Thymus (tissue), 11 donors: ENCODE measurements around the gene KIT. TPM values are rescaled to one million over a fixed set of nuclear protein-coding genes. Genes with fewer than 3 reads are reported as not detected.

ENCODE experiments used
- DNase-seq, 9 donors: peaks; one replicate each; pipeline ENCODE4 v3.0.0-alpha.2; 2013; ENCODE audit warnings: low spot score in 9 of 9, low read depth in 6 of 9, missing footprints in 1 of 9
- H3K27ac ChIP-seq, 2 donors: one replicate each; pipeline ENCODE4 v1.5.1; 2013; ENCODE audit warnings: control low read depth in 1 of 2, low read depth in 1 of 2, low read length in 1 of 2, mild to moderate bottlenecking in 1 of 2, moderate library complexity in 1 of 2
- H3K27me3 ChIP-seq, 2 donors: one replicate each; pipeline ENCODE4 v1.5.1; 2013; ENCODE audit warnings: low read length in 1 of 2; ENCODE audit not compliant: control insufficient read depth in 2 of 2, insufficient read depth in 1 of 2
- H3K36me3 ChIP-seq, 2 donors: one replicate each; pipeline ENCODE4 v1.5.1; 2013; ENCODE audit warnings: low read length in 1 of 2, mild to moderate bottlenecking in 1 of 2, moderate library complexity in 1 of 2; ENCODE audit not compliant: control insufficient read depth in 2 of 2, insufficient read depth in 2 of 2
- H3K4me1 ChIP-seq, 2 donors: one replicate each; pipeline ENCODE4 v1.5.1; 2013; ENCODE audit warnings: low read length in 2 of 2; ENCODE audit not compliant: control insufficient read depth in 2 of 2, insufficient read depth in 2 of 2
- H3K4me3 ChIP-seq, 2 donors: one replicate each; pipeline ENCODE4 v1.5.1; 2013; ENCODE audit warnings: low read length in 2 of 2, control low read depth in 1 of 2, mild to moderate bottlenecking in 1 of 2
- H3K9me3 ChIP-seq, 2 donors: one replicate each; pipeline ENCODE4 v1.5.1; 2013; ENCODE audit warnings: low read length in 1 of 2, mild to moderate bottlenecking in 1 of 2; ENCODE audit not compliant: control insufficient read depth in 2 of 2, insufficient read depth in 1 of 2
- WGBS: extraction: QIAGEN DNeasy Blood & Tissue Kit; methylation state at CpG from one replicate; pipeline ENCODE4 v1.1.7; 2013; 5-methylcytosine and 5-hydroxymethylcytosine counted together
- polyA plus RNA-seq: library from polyadenylated mRNA; stranded (reverse); fragments of 200-250 nt; gene quantifications from one replicate; pipeline ENCODE4 v1.2.3, GENCODE V29; 2013
- total RNA-seq: library from RNA; stranded (reverse); fragments of 120-200 nt; gene quantifications from one replicate; pipeline ENCODE4 v1.2.4, GENCODE V29; 2013
- donor health status: healthy.

The KIT gene
- total and polyA plus RNA-seq, 2 donors, result 2.3 to 3.4 TPM

DNA sequence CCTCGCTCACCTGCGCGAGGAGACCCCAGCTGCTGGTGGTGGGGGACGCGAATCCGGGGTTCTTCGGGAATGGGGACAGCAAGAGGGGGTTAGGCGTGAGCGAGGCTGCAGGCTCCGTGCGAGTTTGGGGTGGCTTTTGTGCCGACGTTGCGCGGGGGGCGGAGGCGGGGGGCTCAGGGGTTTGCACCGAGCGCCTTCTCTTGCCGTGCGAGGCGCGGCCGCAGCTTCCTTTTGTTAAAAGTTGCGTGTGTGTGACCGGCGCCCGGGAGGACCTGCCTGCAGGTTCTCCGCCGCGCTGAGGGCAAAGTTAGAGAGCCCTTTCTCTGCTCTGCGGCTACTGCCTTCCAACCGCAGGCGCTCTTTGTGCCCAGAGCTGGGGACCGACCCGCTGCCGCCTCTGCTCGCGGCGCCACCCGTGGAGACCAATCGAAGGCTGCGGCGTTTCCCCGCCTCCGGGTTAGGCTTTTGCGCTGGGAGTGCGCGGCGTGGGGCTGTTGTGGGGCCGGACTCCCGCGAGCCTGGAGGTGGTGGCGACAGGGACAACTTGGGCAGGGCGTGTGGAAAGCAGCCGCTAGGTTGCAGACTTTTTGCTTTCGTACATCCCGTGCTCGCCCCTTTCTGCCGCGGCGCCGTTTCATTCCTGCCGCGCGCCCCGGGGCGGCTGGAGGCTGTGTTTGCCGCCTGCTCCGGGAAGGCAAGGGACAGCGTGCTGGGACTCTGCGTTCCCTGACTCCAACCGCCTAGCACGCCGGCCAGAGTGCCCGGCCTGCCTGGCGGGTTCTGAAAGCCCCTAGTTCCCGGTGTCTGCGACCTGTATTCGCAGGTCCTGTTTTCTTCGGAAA is 716 bp downstream of the KIT start:
- no peak overlapping the region for H3K27ac ChIP-seq
- H3K4me3 ChIP-seq, result peak overlapping the region; percentile 40 to 48
- peaks cover 1 to 4% of the 10 kb centered on the region in 2 donors for H3K9me3 ChIP-seq
- peaks cover 41 to 61% of the 10 kb centered on the region in 2 donors for H3K27me3 ChIP-seq
- no peaks in the 10 kb centered on the region for H3K36me3 ChIP-seq
- DNase-seq, result peak in 7 of 9 donors; percentile 18 to 61 (median 34)
- WGBS, result under 1% methylated on average over 81 of the region's 81 CpGs
- H3K4me1 ChIP-seq, result peaks cover 5 to 32% of the 10 kb centered on the region in 2 donors

GRCh38 chr4:54659313-54659712 is 1.6 kb downstream of the KIT start:
- Histone ChIP-seq H3K27me3 (peaks cover 41 to 61% of the 10 kb centered on the region in 2 donors), H3K4me3 (peak overlapping the region; percentile 40 to 48), H3K27ac (no peak overlapping the region), H3K36me3 (no peaks in the 10 kb centered on the region), H3K4me1 (peaks cover 5 to 32% of the 10 kb centered on the region in 2 donors), H3K9me3 (peaks cover 1 to 4% of the 10 kb centered on the region in 2 donors)
- peak in 4 of 9 donors; percentile 2 to 36 (median 17) for DNase-seq
- WGBS, result 1% methylated on average over 14 of the region's 14 CpGs

DNA sequence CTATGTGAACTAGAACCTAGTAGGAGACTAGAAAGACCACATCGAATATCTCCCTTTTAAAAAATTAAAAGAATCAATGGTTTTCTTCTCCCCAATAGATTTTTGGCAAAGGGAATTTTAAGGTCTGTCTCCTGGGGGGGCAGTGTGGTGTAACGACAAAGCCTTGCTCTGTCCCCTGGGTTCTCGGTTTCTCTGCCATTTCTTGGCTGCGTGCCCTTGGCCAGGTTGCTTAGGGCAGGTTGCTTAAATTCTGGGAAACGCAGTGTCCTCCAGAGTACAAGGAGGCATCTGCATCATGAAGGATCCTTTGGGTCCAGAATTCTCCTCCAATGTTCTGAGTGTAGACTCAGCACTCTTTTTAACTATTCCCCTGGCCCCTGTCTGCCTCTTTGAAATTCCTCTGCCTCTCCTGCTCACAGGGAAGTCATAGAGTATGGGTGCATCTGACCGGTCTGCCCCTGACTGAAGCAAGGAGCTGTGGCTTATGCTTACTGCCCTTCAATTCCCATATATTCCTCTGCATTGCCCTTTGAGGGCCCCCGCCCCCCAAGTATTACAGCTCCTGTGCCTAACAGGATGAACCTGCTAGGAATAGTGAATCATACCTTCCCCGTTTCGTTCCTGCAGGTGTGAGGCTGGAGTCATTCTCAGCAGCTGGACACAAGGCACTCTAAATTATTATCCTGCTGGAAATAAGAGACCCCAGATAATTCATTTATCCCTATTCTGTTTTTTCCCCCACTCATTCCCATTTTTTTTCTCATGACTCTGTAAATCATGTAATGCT is 2.2 kb downstream of the KIT start:
- Histone ChIP-seq H3K9me3 (peaks cover 1 to 4% of the 10 kb centered on the region in 2 donors), H3K27ac (no peak overlapping the region), H3K27me3 (peaks cover 38 to 58% of the 10 kb centered on the region in 2 donors), H3K36me3 (no peaks in the 10 kb centered on the region), H3K4me1 (peaks cover 5 to 32% of the 10 kb centered on the region in 2 donors), H3K4me3 (no peak overlapping the region)
- 29% methylated on average over 9 of the region's 9 CpGs for WGBS
- no peak for DNase-seq

- 97% methylated on average over 2 of the region's 2 CpGs for WGBS
- Histone ChIP-seq H3K9me3 (peaks cover 1 to 4% of the 10 kb centered on the region in 2 donors), H3K27ac (no peak overlapping the region), H3K36me3 (no peaks in the 10 kb centered on the region), H3K4me1 (peaks cover 5 to 32% of the 10 kb centered on the region in 2 donors), H3K27me3 (peaks cover 36 to 53% of the 10 kb centered on the region in 2 donors), H3K4me3 (no peak overlapping the region)
- no peak for DNase-seq
Measured at GRCh38 chr4:54660591-54660990, 2.8 kb downstream of the KIT start.

GRCh38 chr4:54661169-54661568 is 3.4 kb downstream of the KIT start:
- 67% methylated on average over 5 of the region's 5 CpGs for WGBS
- Histone ChIP-seq H3K36me3 (no peaks in the 10 kb centered on the region), H3K4me3 (no peak overlapping the region), H3K27me3 (peaks cover 34 to 51% of the 10 kb centered on the region in 2 donors), H3K4me1 (peaks cover 5 to 32% of the 10 kb centered on the region in 2 donors), H3K9me3 (peaks cover 1 to 4% of the 10 kb centered on the region in 2 donors), H3K27ac (no peak overlapping the region)
- DNase-seq, result no peak

GRCh38 chr4:54661686-54662085 is 3.9 kb downstream of the KIT start:
- peaks cover 5 to 32% of the 10 kb centered on the region in 2 donors for H3K4me1 ChIP-seq
- DNase-seq, result no peak
- H3K9me3 ChIP-seq, result peaks cover 1 to 4% of the 10 kb centered on the region in 2 donors
- no peaks in the 10 kb centered on the region for H3K36me3 ChIP-seq
- 88% methylated on average over 4 of the region's 4 CpGs for WGBS
- H3K27ac ChIP-seq, result no peak overlapping the region
- H3K4me3 ChIP-seq, result no peak overlapping the region
- peaks cover 30 to 46% of the 10 kb centered on the region in 2 donors for H3K27me3 ChIP-seq

DNA sequence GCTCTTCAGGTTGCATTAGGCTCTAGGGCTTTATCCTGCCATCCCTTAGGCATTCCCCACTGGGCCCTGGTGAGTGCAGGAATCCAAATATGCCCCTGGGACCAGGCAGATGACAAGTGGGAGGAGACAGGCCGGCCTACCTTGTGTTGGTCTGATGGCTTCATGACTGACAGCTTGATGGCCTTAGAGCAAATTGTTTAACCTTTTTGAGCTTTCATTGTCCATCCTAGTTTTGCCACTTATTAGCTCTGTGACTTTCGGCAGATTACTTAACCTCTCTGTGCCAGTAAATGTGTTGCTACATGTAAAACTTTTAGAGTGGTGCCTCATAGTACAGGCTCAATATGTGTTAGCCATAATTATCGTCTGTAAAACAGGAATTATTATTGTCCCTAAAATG is 4.4 kb downstream of the KIT start:
- peaks cover 25 to 42% of the 10 kb centered on the region in 2 donors for H3K27me3 ChIP-seq
- no peak for DNase-seq

DNA sequence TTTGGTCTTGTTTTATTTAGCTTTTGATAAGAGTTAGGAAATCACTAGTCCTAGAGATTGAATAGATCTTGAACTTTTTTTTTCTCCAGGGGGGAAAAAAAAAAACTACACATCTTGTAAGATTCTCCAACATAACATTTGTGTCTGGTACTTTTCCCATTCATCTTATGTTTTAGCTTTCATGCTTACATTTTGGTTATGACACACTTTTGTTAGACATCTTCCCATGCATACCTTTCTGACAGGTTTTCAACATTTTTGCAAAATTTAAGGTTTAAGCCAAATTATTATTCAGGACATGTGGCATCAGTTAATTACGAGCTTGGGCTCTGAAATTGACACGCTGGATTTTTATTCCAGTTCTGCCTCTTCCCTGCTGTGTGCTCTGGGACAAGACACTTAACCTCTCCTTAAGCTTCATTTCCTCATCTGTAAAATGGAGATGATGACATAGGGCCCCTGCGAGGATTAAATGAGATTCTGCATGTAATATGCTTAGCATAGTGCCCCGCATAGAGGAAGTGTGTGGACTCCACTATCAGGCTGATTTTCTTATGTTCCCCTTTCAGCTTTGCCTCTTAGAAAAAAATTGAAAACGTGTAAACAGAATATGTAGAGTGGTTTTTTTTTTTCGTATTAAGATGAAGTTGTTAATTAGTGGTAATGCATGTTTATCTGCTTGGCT is 5.3 kb downstream of the KIT start:
- Histone ChIP-seq H3K27me3 (peaks cover 19 to 33% of the 10 kb centered on the region in 2 donors), H3K27ac (no peak overlapping the region), H3K36me3 (no peaks in the 10 kb centered on the region), H3K4me1 (peaks cover 2 to 22% of the 10 kb centered on the region in 2 donors), H3K9me3 (peaks cover 0 to 1% of the 10 kb centered on the region in 2 donors), H3K4me3 (no peak overlapping the region)
- WGBS, result 34% methylated on average over 6 of the region's 6 CpGs
- DNase-seq, result no peak

More for the DNA sequence above, 4.4 kb downstream of the KIT start:
- Histone ChIP-seq H3K4me3 (no peak overlapping the region), H3K9me3 (peaks cover 1 to 4% of the 10 kb centered on the region in 2 donors), H3K27ac (no peak overlapping the region), H3K36me3 (no peaks in the 10 kb centered on the region), H3K4me1 (peaks cover 5 to 29% of the 10 kb centered on the region in 2 donors)
- WGBS, result 96% methylated on average over 3 of the region's 3 CpGs
